CD14-positive monocyte (primary cell): Measurements from ENCODE around the gene GOLT1B. TPM values are rescaled to one million over a fixed set of nuclear protein-coding genes. Genes with fewer than 3 reads are reported as not detected.

ENCODE experiments used
- DNase-seq, 3 donors: peaks; one replicate each; pipeline ENCODE4 v3.0.0-alpha.2; 2011 to 2022
- H2AFZ ChIP-seq: 2 replicates; pipeline ENCODE4 v1.6.0; 2012; ENCODE audit warnings: mild to moderate bottlenecking, low read depth, low read length, inconsistent platforms; ENCODE audit not compliant: insufficient read depth, poor library complexity, severe bottlenecking
- H3K27ac ChIP-seq, 2 donors: 1 replicate in 1 of 2; 2 replicates in 1 of 2; pipeline ENCODE4 v1.5.1; 2012 to 2013; ENCODE audit warnings: low read length in 2 of 2, control low read depth in 1 of 2, inconsistent platforms in 1 of 2, low read depth in 1 of 2, mild to moderate bottlenecking in 1 of 2
- H3K27me3 ChIP-seq, 2 donors: one replicate each; pipeline versions ENCODE4 v1.6.0 to v1.6.1; 2011 to 2013; ENCODE audit warnings: low read length in 2 of 2; ENCODE audit not compliant: control insufficient read depth in 2 of 2, insufficient read depth in 2 of 2
- H3K36me3 ChIP-seq, 2 donors: replicated peaks in 1 of 2; 1 replicate in 1 of 2; 2 replicates in 1 of 2; pipeline versions ENCODE4 v1.5.1 to v1.6.1; 2012 to 2013; ENCODE audit warnings: low read length in 2 of 2, control low read depth in 1 of 2, inconsistent platforms in 1 of 2, mild to moderate bottlenecking in 1 of 2; ENCODE audit not compliant: insufficient read depth in 2 of 2, control insufficient read depth in 1 of 2
- H3K4me1 ChIP-seq, 2 donors: 1 replicate in 1 of 2; 2 replicates in 1 of 2; pipeline versions ENCODE4 v1.5.1 to v1.6.1; 2012 to 2013; ENCODE audit warnings: low read length in 2 of 2, control low read depth in 1 of 2, inconsistent platforms in 1 of 2, mild to moderate bottlenecking in 1 of 2, moderate library complexity in 1 of 2; ENCODE audit not compliant: insufficient read depth in 2 of 2, control insufficient read depth in 1 of 2
- H3K4me2 ChIP-seq: replicated peaks from 2 replicates; pipeline ENCODE3; 2012; ENCODE audit warnings: low read length, moderate library complexity, mild to moderate bottlenecking; ENCODE audit not compliant: poor library complexity, severe bottlenecking; ENCODE audit errors: extremely low read depth
- H3K4me3 ChIP-seq, 3 experiments: fragments of 200-600 bp in 1 of 3; sonication (generic) in 1 of 3; replicated peaks in 1 of 3; 1 replicate in 2 of 3; 2 replicates in 1 of 3; pipeline ENCODE4 v1.5.1; 2011 to 2013; ENCODE audit warnings: low read length in 3 of 3, mild to moderate bottlenecking in 3 of 3, control low read depth in 2 of 3, low read depth in 2 of 3, inconsistent platforms in 1 of 3, moderate library complexity in 1 of 3
- H3K79me2 ChIP-seq: 2 replicates; pipeline ENCODE4 v1.6.0; 2012; ENCODE audit warnings: mild to moderate bottlenecking, control low read depth, inconsistent platforms, low read length, moderate library complexity; ENCODE audit not compliant: insufficient read depth
- H3K9ac ChIP-seq: 2 replicates; pipeline ENCODE4 v1.6.0; 2017; ENCODE audit warnings: low read length, mild to moderate bottlenecking; ENCODE audit not compliant: insufficient read depth, poor library complexity, severe bottlenecking
- H3K9me3 ChIP-seq, 2 donors: replicated peaks in 1 of 2; 1 replicate in 1 of 2; 2 replicates in 1 of 2; pipeline versions ENCODE4 v1.5.1 to v1.6.1; 2012 to 2013; ENCODE audit warnings: low read length in 2 of 2, control low read depth in 1 of 2; ENCODE audit not compliant: control insufficient read depth in 1 of 2, insufficient read depth in 1 of 2
- H4K20me1 ChIP-seq: 2 replicates; pipeline ENCODE4 v1.6.0; 2012; ENCODE audit warnings: mild to moderate bottlenecking, low read length, control low read depth, moderate library complexity; ENCODE audit not compliant: insufficient read depth
- H3K27ac Mint-ChIP-seq, 7 donors: one replicate each; pipeline ENCODE4 v1.8.0; 2020; ENCODE audit warnings: mild to moderate bottlenecking in 7 of 7, mixed read lengths in 7 of 7, moderate library complexity in 6 of 7, inconsistent platforms in 2 of 7
- H3K27me3 Mint-ChIP-seq, 3 donors: one replicate each; pipeline ENCODE4 v1.8.0; 2021 to 2022; ENCODE audit warnings: low read depth in 3 of 3, mild to moderate bottlenecking in 3 of 3, mixed read lengths in 3 of 3, moderate library complexity in 3 of 3, inconsistent platforms in 1 of 3
- H3K36me3 Mint-ChIP-seq, 2 donors: one replicate each; pipeline ENCODE4 v1.8.0; 2020; ENCODE audit warnings: mixed read lengths in 2 of 2, inconsistent platforms in 1 of 2, mild to moderate bottlenecking in 1 of 2
- H3K4me1 Mint-ChIP-seq: one replicate; pipeline ENCODE4 v1.8.0; 2020; ENCODE audit warnings: mild to moderate bottlenecking, mixed read lengths
- H3K4me3 Mint-ChIP-seq, 2 donors: one replicate each; pipeline ENCODE4 v1.8.0; 2020; ENCODE audit warnings: mild to moderate bottlenecking in 2 of 2, mixed read lengths in 2 of 2, moderate library complexity in 1 of 2
- H3K9me3 Mint-ChIP-seq, 7 donors: one replicate each; pipeline ENCODE4 v1.8.0; 2020 to 2022; ENCODE audit warnings: mixed read lengths in 7 of 7, mild to moderate bottlenecking in 6 of 7, moderate library complexity in 6 of 7, inconsistent platforms in 2 of 7
- WGBS: methylation state at CpG from one replicate; pipeline ENCODE4 v1.1.5; 2013; ENCODE audit warnings: missing lambda C conversion rate; ENCODE audit not compliant: insufficient coverage; 5-methylcytosine and 5-hydroxymethylcytosine counted together
- intact Hi-C, 2 donors: fragments of 100-400 bp; cut with micrococcal nuclease; formaldehyde crosslinking; loops; one replicate each; pipeline versions ENCODE4 v1.15.0 to v1.15.1; 2023
- polyA plus RNA-seq, 3 donors: library from polyadenylated mRNA; depleted of rRNA in 1 of 3; unstranded in 2 of 3; stranded (reverse) in 1 of 3; fragments of 300-500 nt in 2 of 3; fragments of >200 nt in 1 of 3; fragmentation: Illumina TruSeq in 2 of 3; gene quantifications; 1 replicate in 2 of 3; 2 replicates in 1 of 3; pipeline ENCODE4 v1.2.3, GENCODE V29; 2012 to 2021
- TF ChIP-seq, protein P1 (sequence below): fragments of 200-600 bp; IDR thresholded peaks from one replicate; pipeline ENCODE4 v1.8.0; 2022; ENCODE audit warnings: antibody characterized with exemption, mild to moderate bottlenecking

Gene GOLT1B
- polyA plus RNA-seq, 3 donors, result 14.0 to 24.5 (median 21.4) TPM

DNA sequence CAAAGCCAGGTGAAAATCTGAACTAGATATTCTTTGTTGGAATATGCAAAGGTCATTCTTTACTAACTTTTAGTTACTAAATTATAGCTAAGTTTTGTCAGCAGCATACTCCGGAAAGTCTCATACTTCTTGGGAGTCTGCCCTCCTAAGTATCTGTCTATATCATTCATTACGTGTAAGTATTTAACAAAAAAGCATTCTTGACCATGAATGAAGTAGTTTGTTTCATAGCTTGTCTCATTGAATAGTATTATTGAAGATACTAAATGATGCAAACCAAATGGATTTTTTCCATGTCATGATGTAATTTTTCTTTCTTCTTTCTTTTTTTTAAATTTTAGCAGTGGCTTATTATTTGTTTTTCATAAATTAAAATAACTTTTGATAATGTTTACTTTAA, 14.7 kb downstream of the GOLT1B start:
- no peak overlapping the region for H3K27ac Mint-ChIP-seq
- Histone ChIP-seq H4K20me1 (no peaks in the 10 kb centered on the region), H3K4me3 (no peak overlapping the region), H3K36me3 (peaks cover 57 to 73% of the 10 kb centered on the region in 2 donors), H2AFZ (no peak overlapping the region), H3K9me3 (no peaks in the 10 kb centered on the region), H3K27me3 (no peaks in the 10 kb centered on the region), H3K79me2 (no peaks in the 10 kb centered on the region), H3K4me1 (no peaks in the 10 kb centered on the region), H3K4me2 (no peak overlapping the region), H3K27ac (no peak overlapping the region), H3K9ac (no peak overlapping the region)
- TF ChIP-seq, protein P1, sequence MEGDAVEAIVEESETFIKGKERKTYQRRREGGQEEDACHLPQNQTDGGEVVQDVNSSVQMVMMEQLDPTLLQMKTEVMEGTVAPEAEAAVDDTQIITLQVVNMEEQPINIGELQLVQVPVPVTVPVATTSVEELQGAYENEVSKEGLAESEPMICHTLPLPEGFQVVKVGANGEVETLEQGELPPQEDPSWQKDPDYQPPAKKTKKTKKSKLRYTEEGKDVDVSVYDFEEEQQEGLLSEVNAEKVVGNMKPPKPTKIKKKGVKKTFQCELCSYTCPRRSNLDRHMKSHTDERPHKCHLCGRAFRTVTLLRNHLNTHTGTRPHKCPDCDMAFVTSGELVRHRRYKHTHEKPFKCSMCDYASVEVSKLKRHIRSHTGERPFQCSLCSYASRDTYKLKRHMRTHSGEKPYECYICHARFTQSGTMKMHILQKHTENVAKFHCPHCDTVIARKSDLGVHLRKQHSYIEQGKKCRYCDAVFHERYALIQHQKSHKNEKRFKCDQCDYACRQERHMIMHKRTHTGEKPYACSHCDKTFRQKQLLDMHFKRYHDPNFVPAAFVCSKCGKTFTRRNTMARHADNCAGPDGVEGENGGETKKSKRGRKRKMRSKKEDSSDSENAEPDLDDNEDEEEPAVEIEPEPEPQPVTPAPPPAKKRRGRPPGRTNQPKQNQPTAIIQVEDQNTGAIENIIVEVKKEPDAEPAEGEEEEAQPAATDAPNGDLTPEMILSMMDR, result no peak
- no peak overlapping the region for H3K4me3 Mint-ChIP-seq
- peaks cover 46 to 57% of the 10 kb centered on the region in 2 donors for H3K36me3 Mint-ChIP-seq
- no peaks in the 10 kb centered on the region for H3K9me3 Mint-ChIP-seq
- no peak for DNase-seq
- intact Hi-C loops, result no loop called here
- no peaks in the 10 kb centered on the region for H3K27me3 Mint-ChIP-seq
- H3K4me1 Mint-ChIP-seq, result no peaks in the 10 kb centered on the region
- WGBS, result no CpG with 5 or more reads among the region's 2 CpGs

DNA sequence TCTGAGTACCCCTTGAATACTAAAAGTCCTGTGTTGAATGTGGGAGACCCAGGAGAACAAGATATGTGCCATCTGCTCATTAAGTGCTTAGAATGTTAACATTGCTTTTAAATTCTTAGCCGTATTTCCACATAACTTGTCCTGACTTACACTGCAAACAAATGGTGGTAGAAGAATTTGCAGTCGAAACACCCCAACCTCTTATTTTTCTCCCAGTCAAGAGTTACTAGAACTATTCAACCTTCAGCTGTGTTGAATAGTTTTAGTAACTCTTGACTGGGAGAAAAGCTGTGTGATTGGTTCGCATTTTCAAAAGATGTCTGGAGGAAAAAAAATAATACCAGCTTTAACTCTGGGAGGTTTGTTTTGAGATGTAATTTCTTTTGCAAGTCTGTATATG, 16.9 kb downstream of the GOLT1B start:
- Mint-ChIP-seq H3K27ac (no peak overlapping the region), H3K9me3 (peaks cover 0 to under 1% (median 0%) of the 10 kb centered on the region in 7 donors), H3K4me3 (no peak overlapping the region), H3K36me3 (peaks cover 35 to 39% of the 10 kb centered on the region in 2 donors), H3K4me1 (no peaks in the 10 kb centered on the region), H3K27me3 (peaks cover 0 to 3% (median 1%) of the 10 kb centered on the region in 3 donors)
- Histone ChIP-seq H2AFZ (no peak overlapping the region), H3K79me2 (no peaks in the 10 kb centered on the region), H3K27ac (no peak overlapping the region), H3K36me3 (peaks cover 41 to 51% of the 10 kb centered on the region in 2 donors), H3K4me2 (no peak overlapping the region), H3K4me1 (no peaks in the 10 kb centered on the region), H3K9ac (no peak overlapping the region), H3K4me3 (no peak overlapping the region), H4K20me1 (no peaks in the 10 kb centered on the region), H3K27me3 (peaks cover 0 to 2% of the 10 kb centered on the region in 2 donors), H3K9me3 (no peaks in the 10 kb centered on the region)
- intact Hi-C loops, result no loop called here
- TF ChIP-seq, protein P1, result no peak
- 100% methylated on average over 1 of the region's 3 CpGs for WGBS
- DNase-seq, result no peak
